ENCODE measurements around the gene TBX4. TPM values are rescaled to one million over a fixed set of nuclear protein-coding genes. Genes with fewer than 3 reads are reported as not detected.
"Not testable (repeated sequence)": the region's sequence is repeated elsewhere in the genome, so short reads cannot be mapped to it uniquely, and the experiment has no call there.

The TBX4 gene
- total and polyA plus RNA-seq, 12 donors = 0.03 TPM; not detected in 11

GRCh38 chr17:61524319-61524718 lies 72.1 kb downstream of the TBX4 start:
- H3K4me3 ChIP-seq = no peak overlapping the region
- intact Hi-C loops (cut with DNase I) = no loop called here
- no peaks in the 10 kb centered on the region for H3K36me3 ChIP-seq
- 78 to 81% methylated on average over 3 of the region's 3 CpGs for WGBS, 2 donors
- TF ChIP-seq CTCF (IDR thresholded peaks at IDR 0.05) = no peak
- H3K4me1 ChIP-seq = no peaks in the 10 kb centered on the region
- ATAC-seq (no peak), DNase-seq (no peak)
- H3K9me3 ChIP-seq = no peaks in the 10 kb centered on the region
- no peak overlapping the region for H3K27ac ChIP-seq
- H3K27me3 ChIP-seq = peaks cover 0 to 28% (median 12%) of the 10 kb centered on the region in 7 donors

GRCh38 chr17:61527441-61527840 lies 75.2 kb downstream of the TBX4 start:
- H3K4me1 ChIP-seq; intact Hi-C loops (cut with DNase I); H3K27ac ChIP-seq; H3K9me3 ChIP-seq; DNase-seq; H3K36me3 ChIP-seq; H3K4me3 ChIP-seq; ATAC-seq: not testable (repeated sequence)
- peaks cover 0 to 29% (median 7%) of the 10 kb centered on the region in 7 donors for H3K27me3 ChIP-seq
- WGBS, 2 donors = 89% methylated on average over 2 of the region's 2 CpGs

- DNase-seq = no peak
- TF ChIP-seq CTCF (IDR thresholded peaks at IDR 0.05) = no peak
- ATAC-seq = no peak
- Histone ChIP-seq H3K27me3 (peaks cover 0 to 22% (median 5%) of the 10 kb centered on the region in 7 donors), H3K4me1 (no peaks in the 10 kb centered on the region), H3K36me3 (no peaks in the 10 kb centered on the region), H3K9me3 (no peaks in the 10 kb centered on the region), H3K4me3 (no peak overlapping the region), H3K27ac (no peak overlapping the region)
- intact Hi-C loops (cut with DNase I) = no loop called here
- WGBS, 2 donors = 84 to 86% methylated on average over 2 of the region's 2 CpGs
Measured at GRCh38 chr17:61528171-61528570, 75.9 kb downstream of the TBX4 start.

GRCh38 chr17:61531223-61531622 lies 79.0 kb downstream of the TBX4 start:
- no peaks in the 10 kb centered on the region for H3K9me3 ChIP-seq
- no peak overlapping the region for H3K4me3 ChIP-seq
- peaks cover 0 to 12% (median 4%) of the 10 kb centered on the region in 7 donors for H3K27me3 ChIP-seq
- no peak for ATAC-seq
- WGBS, 2 donors = 88% methylated on average over 7 of the region's 7 CpGs
- H3K36me3 ChIP-seq = no peaks in the 10 kb centered on the region
- no peak for TF ChIP-seq CTCF (IDR thresholded peaks at IDR 0.05)
- H3K4me1 ChIP-seq = no peaks in the 10 kb centered on the region
- DNase-seq = no peak
- intact Hi-C loops (cut with DNase I) = loop anchor here in 1 of 10 donors (10.0 kb wide), 1 partner anchor 96 kb away; no protein-coding TSS in a partner anchor
- no peak overlapping the region for H3K27ac ChIP-seq

GRCh38 chr17:61532826-61533225 lies 80.6 kb downstream of the TBX4 start:
- H3K4me3 ChIP-seq = no peak overlapping the region
- 71 to 74% methylated on average over 5 of the region's 5 CpGs for WGBS, 2 donors
- H3K27me3 ChIP-seq = peaks cover 0 to 8% (median 0%) of the 10 kb centered on the region in 7 donors
- no peaks in the 10 kb centered on the region for H3K36me3 ChIP-seq
- no peaks in the 10 kb centered on the region for H3K4me1 ChIP-seq
- ATAC-seq (no peak), DNase-seq (no peak)
- no peak overlapping the region for H3K27ac ChIP-seq
- no peaks in the 10 kb centered on the region for H3K9me3 ChIP-seq
- intact Hi-C loops (cut with DNase I) = loop anchor here in 1 of 10 donors (10.0 kb wide), 1 partner anchor 98 kb away; no protein-coding TSS in a partner anchor
- no peak for TF ChIP-seq CTCF (IDR thresholded peaks at IDR 0.05)

Data from heart right ventricle (tissue), 16 donors.